Raji (cell line): ENCODE results near the gene RAC3.

Experiments
- POLR2A ChIP-seq: IDR thresholded peaks from 2 replicates; pipeline ENCODE4 v1.6.1; 2011; ENCODE audit warnings: low read depth, low read length, control low read depth; ENCODE audit not compliant: insufficient read depth

The RAC3 gene

DNA sequence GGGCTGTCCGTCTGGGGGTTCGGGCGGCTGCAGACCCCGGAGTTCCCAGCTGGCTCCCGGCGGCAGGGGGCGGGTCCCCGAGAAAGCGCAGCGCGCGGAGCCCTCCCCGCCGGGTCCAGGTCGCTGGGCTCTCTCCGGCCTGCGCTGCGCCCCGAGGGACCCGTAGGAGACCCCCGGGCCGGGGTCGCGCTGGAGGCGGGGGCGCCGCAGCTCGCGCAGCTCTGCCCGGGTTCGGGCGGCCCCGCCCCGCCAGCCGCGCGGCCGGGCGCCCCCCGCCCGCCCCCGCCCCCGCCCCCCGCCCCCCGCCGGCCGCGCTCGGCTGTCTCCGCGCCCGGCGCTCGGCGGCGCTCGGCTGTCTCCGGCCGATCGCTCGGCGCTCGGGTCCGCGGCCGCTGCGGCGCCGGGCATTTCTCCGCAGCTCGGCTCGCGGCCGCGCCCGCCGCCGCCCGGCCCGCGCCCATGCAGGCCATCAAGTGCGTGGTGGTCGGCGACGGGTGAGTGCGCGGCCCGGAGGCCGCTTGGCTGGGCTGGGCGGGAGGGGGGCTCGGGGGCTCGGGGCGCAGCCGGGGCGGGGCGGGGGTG is at the start of gene RAC3:
RAC3 (plus strand) TSS at position 376 of the 582 bp plus-strand sequence; CDS start at position 460, 84 bp downstream.
- no peak for TF ChIP-seq POLR2A

DNA sequence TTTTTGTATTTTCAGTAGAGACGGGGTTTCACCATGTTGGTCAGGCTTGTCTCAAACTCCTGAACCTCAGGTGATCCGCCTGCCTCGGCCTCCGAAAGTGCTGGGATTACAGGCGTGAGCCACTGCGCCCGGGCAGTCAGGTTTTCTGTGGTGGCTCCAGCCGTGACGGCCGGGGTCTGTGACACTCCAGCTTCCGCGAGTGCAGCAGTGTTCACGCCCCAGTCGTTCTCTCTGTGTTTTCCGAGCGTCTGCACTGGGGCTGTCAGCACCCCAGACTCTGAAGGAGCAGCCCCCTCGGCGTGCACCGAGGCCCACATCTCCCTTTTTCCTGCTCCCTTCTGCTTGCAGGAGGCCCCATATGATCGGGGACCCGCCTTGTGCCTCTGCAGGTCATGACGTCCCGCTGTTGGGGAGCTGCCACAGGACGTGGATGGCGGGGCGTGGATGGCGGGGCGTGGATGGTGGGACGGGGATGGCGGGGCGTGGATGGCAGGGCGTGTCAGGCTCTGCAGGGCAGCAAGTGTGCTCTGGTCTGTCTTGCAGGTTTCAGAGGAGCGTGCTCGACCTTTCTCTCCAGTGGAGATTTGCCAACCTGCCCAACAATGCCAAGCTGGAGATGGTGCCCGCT is 48.4 kb upstream of the RAC3 start:
- no peak for TF ChIP-seq POLR2A

- TF ChIP-seq POLR2A: no peak
Observed at GRCh38 chr17:81983639-81984373, 47.7 kb upstream of the RAC3 start.

DNA sequence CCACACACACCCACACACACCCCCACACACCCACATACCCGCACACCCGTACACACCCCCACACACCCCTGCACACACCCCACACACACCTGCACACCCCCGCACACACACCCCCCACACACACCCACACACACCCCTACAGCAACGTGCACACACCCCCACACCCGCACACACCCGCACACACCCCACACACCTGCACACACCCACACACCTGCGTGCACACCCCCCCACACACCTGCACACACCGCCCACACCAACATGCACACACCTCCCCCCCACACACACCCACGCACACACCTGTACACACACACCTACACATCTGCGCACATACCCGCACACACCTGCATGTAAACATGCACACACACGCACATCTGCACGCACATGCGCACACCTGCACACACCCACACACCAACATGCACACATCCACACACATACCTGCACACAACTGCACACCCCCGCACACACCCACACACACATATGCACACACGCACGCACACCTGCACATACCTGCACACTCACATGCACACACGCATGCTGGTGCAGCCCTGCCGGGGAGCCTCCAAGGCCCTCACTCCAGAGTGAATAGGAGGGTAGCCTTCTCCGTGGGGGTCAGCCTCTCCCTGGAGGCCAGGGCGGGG is 46.6 kb upstream of the RAC3 start:
- TF ChIP-seq POLR2A: no peak

DNA sequence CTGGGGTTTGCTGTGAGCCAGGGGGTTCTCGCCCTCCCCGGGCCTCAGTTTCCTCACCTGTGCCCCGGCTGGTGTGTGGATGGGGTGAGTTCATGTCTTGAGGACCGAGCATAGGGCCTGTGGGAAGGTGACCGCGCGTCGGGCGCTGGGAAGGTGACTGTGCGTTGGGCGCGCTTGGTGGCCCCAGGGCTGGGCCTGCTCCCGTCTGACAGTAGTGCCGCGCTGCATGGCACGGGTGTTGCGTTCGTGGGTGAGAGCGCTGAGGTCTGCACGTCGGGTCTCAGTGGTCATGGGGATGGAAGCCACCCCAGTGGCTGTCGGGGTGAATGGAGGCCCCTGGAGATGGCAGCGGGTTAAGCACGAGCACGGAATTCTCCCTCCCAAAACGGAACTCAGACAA is 44.9 kb upstream of the RAC3 start:
- no peak for TF ChIP-seq POLR2A

DNA sequence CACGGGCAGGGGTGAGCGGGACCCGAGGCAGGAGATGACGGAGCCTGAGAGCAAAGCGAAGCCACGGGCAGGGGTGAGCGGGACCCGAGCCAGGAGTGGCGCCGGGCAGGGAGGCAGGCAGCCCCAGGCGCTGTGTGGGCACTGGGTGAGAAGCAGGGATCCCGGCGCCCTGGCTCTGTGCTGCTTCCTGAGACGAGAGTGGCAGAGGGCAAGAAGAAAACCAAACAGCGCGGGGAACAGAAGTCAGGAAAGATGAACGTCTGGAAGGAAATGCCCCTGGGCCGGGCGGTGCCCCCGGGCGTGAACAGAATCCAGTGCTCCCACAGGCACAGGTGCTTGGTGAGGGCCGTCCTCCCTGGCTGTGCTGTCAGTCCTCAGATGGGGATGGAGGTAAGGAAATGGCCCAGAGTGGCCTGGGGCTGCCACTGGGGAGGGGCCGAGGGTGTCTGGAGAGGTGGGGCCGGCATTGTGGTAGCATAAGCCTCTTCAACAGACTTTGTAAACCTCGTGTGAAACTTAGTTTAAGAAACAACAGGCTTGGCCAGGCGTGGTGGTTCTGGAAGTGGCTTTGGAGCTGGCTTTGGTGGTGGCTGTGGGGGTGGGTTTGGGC is 44.2 kb upstream of the RAC3 start:
- no peak for TF ChIP-seq POLR2A

GRCh38 chr17:81990836-81991683 is 40.4 kb upstream of the RAC3 start:
- no peak for TF ChIP-seq POLR2A

DNA sequence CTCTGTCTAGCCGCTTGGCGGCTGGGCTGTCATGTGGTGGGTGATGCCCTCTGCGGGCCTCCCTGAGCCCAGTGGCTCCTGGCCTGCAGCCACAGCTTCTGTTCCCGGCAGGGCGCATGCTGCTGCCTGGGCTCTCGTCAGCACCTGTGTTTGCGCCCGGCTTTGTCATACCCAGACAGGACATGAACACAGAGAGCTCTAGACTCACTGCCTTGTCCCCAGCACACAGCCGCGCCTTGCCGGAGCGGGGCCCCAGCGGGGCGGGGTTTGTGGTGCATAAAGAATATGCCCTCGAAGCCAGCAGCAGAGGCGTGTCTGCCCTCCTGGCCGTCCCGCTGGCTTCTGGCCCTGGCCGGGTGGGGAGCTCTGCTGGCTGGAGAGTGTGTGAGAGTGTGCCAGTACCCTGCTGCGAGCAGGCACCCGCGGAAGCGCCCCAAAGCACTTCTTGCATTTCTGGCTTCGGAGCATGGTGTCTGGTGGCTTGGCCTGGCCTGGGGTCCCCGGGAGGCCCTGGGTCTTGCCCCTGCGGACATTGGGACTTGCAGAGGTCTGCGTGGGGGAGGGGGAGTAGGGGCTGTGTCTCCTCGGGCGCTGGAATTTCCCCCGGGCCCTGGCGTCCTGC is 39.7 kb upstream of the RAC3 start:
- TF ChIP-seq POLR2A: no peak

DNA sequence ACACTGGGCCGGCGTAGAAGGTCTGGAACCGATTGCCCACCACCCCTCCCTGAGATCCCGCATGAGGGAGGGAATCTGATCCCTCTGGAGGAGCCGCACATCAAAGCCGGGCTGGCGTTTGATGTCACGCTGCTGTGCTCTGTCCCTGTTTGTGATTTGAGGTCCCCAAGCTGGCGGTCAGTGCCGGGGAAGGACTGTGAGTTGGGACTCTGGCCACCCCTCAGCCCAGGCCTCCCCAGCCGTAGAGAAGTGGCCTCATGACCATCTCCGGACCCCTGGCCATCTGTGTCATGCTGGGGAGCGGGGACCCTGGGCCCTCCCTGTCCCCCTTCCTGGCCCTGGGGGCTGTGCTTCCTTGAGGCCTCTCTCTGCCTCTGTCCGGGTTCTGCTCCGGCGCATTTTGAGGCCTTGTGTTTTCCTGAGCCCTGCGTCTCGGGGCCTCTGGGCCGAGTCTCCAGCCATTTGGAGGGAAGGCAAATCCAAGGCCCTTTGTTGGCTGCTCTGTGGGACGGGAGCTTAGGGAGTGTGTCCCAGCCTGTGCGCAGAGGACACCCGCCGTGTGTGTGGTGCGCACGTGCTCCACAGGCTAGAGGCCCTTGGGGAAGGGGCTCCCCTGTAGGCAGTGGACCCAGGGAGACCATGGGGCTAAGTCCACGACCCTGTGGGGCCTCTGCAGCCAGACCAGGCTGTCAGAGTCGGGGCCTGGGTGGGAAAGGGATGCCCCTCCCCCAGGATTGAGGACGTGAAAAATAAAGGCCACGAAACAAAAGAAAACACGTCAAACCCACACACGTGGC is 39.0 kb upstream of the RAC3 start:
- TF ChIP-seq POLR2A: no peak

DNA sequence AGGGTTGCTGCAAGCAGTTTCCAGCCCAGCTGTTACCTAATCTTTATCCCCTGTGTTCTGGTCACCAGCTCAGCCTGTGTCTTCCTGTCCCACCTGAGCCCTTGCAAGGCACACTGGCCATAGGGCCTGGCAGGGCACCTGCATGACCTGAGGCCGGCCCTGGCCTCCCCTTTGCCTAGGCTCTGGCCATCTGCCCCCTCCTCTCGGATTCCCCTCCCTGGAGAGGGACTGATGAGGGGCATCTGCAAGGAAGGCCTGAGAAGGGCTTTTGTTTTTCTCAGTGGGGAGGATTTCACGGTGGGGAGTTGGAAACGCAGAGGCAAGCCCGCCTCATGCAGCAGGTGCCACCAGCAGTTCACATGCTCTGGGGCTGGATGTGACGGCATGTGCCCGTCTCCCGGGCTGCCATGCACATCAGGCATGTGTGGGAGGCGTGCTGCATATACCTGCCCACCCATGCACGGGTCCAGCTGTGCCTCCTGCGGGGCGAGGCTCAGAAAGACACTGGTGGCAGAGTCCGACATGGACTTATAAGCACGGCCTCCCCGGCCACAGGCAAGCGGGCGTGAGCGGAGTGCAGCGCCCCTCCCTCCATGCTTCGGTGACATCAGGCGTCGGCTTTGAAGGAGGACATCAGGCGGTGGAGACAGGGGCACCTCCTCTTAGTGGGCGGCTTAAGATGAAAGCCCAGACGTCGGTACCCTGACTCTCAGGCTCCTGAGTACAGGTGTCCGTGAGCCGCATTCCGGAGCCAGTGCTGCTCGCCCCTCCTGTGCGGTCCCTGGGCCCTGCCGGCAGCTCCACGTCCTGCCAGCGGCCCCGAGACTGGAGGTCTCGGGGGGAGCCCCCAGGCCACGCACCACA is 37.5 kb upstream of the RAC3 start:
- no peak for TF ChIP-seq POLR2A

DNA sequence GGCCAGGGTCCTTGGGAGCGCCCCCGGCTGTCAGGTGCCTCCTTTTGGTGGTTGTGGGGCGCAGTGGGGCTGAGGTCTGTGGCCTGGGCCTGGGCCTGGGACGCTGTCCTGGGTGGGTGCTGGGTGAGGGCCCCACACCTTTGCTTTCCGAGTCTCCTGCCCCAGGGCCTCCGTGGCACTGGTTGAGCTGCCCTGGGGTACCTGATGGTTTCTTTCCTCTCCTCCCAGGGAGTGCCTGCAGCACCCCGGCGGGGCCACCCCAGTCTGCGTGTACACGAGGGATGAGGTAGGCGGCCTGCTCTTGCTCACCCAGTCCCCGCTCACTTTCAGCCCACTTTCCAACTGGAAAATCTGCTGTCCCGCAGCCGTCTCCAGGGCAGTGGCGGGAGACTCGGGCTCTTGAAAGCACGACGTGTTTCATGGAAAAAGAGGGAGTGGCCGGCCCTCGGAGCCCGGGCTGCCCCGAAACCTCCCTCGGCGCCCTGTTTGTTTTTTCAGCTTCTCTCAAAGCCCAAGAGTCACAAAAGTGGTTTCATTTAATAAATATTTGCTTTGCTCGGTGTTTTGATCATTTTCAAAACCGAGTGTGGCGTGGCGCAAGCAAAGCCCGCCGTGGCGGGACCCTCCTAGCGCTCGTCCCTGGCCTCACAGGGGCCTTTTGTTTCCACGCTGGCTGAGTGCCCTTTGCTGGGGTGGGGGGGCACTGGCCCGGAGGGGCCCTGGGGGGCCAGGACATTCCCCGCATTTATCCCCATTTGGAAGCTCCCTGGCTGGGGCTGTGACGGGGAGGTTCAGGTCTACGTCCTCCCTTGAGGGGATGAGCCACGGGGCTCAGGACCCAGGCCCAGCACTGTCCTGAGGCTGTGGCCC is 36.6 kb upstream of the RAC3 start:
- TF ChIP-seq POLR2A: no peak
